Inflammatory macrophage (primary cell): ENCODE measurements around the gene CGREF1.
"Not testable (repeated sequence)": the region's sequence is repeated elsewhere in the genome, so short reads cannot be mapped to it uniquely, and the experiment has no call there.

Experiments used
- DNase-seq, 2 donors: peaks; one replicate each; pipeline ENCODE4 v3.0.0-alpha.2; 2020 to 2022

Gene CGREF1

DNA sequence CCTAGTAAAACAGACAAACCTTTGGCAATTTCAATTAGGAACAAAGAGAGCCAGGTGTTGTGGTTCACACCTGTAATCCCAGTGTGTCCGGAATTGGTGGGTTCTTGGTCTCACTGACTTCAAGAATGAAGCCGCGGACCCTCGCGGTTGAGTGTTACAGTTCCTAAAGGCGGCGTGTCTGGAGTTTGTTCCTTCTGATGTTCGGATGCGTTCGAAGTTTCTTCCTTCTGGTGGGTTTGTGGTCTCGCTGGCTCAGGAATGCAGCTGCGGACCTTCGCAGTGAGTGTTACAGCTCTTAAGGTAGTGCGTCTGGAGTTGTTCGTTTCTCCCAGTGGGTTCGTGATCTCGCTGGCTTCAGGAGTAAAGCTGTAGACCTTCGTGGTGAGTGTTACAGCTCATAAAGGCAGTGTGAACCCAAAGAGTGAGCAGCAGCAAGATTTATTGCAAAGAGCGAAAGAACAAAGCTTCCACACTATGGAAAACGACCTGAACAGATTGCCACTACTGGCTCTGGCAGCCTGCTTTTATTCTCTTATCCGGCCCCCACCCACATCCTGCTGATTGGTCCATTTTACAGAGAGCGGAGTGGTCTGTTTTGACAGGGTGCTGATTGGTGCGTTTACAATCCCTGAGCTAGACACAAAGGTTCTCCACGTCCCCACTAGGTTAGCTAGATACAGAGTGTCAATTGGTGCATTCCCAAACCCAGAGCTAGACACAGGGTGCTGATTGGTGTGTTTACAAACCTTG, 8.2 kb downstream of the CGREF1 start:
- DNase-seq: not testable (repeated sequence)

DNA sequence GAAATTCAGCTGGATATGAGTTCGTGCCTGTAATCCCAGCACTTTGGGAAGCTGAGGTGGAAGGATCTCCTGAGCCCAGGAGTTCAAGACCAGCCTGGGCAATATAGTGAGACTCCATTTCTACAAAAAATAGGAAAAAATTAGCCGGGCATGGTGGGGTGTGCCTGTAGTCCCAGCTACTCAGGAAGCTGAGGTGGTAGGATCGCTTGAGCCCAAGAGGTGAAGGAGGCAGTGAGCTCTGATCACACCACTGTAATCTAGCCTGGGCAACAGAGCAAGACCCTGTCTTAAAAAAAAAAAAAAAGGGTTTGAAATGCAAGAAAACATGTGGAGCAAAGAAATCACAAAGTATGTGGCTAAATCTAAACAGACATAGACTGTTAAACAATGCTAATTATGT, 9.8 kb downstream of the CGREF1 start:
- no peak for DNase-seq

DNA sequence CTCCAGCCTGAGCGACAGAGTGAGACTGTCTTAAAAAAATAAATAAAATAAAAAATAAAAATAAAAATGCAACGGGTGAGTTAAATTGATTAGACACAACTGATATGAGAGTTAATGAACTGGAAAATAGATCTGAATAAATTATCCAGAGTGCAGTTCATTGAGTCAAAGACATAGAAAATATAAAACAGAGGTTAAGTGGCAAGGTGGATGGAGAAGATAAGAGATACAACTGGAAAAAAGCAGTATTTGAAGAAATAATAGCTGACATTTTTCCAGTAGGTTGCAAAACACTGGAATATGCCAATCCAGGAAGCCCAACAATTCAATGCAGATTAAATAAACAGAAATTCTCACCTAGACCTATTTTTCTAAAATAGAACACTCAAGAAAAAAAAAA, 10.7 kb downstream of the CGREF1 start:
- DNase-seq: no peak

DNA sequence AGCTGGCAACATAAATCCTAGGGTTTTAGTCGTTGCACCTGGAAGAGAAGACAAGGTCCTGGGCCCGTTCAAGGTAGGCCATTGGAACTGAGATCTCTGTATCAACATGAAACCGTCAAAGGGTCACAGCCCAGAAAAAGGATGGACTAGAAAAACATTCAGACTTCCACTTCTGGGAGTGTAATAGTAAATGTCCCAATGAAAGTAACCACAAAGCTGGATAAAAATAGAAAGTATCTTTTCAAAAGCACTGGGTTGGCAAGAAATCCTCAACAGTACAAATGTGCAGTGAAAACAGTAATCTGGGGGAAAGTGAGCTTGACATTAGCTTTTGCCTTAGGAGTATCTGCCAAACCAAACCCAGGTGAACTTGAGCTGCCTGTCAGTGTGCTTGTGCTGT, 12.9 kb downstream of the CGREF1 start:
- DNase-seq: peak in 1 of 2 donors; percentile 18

DNA sequence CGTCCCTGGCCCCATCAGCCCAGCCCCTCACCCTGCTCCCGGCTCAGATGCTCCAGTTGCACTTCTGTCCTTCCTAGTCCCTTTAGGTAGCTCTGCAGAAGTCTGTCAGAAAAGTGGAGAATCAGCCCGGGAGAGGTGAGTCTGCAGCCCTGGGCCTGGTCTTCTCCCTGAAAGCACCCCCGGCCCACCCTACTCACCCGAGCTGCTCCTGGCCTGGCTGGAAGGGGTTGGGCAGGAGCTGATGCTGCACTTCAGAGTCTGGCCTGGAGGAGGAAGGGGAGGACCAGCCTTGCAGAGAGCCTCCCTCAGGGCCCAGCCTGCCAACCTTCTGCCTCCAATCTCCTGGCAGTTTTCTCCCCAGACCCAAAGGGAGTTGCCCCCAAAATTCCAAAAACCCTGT, 16.6 kb downstream of the CGREF1 start:
- DNase-seq: no peak

DNA sequence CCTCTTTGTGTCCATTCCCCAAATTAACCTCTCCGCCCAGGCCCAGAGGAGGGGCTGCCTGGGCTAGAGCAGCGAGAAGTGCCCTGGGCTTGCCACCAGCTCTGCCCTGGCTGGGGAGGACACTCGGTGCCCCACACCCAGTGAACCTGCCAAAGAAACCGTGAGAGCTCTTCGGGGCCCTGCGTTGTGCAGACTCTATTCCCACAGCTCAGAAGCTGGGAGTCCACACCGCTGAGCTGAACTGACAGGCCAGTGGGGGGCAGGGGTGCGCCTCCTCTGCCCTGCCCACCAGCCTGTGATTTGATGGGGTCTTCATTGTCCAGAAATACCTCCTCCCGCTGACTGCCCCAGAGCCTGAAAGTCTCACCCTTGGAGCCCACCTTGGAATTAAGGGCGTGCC, 18.9 kb downstream of the CGREF1 start:
- DNase-seq: no peak

DNA sequence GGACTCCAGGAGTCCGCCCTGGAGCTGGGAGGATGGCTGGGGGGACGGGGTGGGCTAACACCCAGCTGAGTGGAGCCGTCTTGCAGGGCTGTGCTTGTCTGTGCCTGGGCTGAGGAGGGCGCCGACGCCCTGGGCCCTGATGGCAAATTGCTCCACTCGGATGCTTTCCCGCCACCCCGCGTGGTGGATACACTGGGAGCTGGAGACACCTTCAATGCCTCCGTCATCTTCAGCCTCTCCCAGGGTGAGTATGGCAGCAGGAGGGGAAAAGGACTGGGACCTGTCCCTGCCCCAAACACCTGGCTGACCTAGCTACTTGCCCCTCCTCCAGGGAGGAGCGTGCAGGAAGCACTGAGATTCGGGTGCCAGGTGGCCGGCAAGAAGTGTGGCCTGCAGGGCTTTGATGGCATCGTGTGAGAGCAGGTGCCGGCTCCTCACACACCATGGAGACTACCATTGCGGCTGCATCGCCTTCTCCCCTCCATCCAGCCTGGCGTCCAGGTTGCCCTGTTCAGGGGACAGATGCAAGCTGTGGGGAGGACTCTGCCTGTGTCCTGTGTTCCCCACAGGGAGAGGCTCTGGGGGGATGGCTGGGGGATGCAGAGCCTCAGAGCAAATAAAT, 19.5 kb downstream of the CGREF1 start:
- no peak for DNase-seq

DNA sequence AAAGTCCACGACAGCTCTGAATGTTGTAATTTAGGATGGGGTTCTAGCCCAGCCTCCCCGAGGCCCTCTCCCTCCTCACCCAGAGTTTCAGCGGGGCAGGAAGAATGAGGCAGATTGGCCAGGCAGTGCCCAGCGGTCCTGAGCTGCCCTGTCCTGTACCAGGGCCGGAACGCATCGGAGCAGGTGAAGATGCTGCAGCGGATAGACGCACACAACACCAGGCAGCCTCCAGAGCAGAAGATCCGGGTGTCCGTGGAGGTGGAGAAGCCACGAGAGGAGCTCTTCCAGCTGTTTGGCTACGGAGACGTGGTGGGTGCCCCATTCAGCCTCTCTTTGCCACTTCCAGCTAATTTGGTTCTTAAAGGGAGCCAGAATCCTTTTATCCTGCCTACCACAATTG, 21.6 kb downstream of the CGREF1 start:
- no peak for DNase-seq

DNA sequence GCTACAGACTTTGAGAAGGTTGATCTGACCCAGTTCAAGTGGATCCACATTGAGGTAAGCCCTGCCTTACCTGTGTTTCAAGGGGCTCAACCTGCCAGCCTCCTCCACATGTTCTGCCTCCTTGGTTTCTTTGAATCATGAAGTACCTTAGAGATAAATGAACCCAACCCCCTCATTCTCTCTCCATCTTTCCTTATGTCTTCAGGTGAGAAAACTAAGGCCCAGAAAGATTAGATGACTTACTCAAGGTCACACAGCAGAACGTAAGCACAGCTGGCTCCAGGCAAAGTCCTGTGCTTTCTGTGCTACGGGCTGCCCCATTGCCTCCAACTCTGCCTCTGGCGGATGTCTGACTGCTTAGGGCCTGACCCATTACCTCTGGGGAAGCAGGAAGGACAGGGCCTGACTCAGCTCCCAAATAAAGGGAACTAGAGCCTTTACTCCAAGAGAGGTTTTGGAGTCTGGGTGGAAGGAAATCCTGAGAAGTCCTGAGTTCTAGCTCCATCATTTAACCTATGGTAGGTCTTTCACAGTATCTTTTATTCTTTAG, 22.1 kb downstream of the CGREF1 start:
- DNase-seq: peak; percentile 65 to 79

DNA sequence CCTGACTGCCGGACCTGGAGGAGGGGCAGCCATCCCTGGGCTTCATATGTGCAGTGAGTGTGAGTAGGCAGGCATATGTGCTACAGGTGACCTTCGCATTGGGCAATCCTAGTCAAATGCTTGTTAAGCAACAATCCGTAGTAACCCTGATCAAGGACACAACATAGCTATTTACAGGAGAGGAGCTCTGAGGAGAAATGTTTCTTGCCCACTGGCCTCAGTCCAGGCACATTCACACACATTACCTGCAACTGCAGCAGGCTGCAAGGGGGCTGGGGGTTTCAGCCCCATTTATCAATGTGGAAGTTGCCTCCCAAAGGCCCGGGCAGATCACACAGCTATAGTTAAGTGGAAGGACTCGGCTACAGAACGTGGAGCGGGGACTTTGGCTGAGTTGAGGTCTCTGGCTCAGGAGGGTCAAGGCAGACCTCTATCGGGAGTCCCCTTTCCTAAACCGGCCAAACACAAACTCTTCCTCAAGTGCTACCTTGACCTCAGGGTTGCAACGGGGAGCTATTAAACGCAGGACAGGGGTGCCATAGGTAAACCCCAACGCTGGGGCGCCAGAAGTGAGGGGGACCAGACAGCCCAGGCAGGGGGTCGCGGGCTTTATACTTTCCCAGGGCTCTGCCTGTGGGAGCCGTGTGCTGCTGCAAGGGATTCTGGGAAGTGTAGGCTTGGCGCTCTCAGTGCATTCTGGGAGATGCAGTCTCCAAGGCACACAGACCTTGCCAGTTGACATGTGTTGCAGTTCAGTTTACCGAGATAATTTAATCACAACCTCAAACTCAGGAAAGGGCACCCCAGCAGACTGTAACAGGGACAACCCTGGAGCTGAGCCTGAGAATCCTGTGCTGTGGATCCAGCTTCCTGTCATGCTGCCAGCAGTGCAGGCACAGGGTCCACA, 22.9 kb downstream of the CGREF1 start:
- DNase-seq: peak; percentile 54 to 64

DNA sequence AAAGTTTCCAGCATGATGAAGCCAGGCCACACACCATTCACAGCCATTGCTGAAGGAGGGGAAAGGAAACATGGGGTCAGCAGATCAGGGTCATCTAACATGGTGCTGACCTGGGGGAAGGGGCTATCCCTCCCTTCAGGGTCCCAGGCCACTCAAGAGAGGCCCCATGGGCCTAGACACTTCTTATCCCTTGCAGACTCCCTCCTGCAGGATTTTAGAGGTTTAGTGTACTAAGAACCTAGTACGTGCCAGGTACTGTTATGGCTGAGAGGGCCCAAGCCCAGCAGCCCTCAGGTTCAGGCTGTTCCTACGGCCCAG, 23.5 kb downstream of the CGREF1 start:
- DNase-seq: no peak

DNA sequence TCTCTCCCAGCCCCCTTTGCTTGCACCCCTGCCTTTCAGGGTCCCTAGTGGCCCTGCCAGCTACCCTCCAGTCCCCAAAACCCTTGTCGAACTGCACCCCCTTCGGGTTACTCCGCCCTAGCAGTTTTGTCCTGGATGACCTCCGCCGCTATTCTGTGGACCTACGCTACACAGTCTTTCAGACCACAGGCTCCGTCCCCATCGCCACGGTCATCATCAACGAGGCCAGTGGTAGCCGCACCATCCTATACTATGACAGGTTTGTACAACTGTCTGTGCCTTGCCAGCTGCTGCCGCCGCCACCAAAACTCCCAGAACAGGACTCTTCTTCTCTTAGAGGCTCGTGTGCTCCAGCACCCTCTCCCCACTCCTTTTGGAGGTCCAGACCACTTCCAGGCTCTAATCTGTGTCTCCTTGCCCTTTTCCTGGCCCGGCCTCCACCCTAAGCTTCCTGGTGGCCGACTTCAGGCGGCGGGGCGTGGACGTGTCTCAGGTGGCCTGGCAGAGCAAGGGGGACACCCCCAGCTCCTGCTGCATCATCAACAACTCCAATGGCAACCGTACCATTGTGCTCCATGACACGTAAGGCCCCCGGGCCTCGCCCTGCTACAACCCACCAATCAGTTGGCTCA, 24.5 kb downstream of the CGREF1 start:
- no peak for DNase-seq

DNA sequence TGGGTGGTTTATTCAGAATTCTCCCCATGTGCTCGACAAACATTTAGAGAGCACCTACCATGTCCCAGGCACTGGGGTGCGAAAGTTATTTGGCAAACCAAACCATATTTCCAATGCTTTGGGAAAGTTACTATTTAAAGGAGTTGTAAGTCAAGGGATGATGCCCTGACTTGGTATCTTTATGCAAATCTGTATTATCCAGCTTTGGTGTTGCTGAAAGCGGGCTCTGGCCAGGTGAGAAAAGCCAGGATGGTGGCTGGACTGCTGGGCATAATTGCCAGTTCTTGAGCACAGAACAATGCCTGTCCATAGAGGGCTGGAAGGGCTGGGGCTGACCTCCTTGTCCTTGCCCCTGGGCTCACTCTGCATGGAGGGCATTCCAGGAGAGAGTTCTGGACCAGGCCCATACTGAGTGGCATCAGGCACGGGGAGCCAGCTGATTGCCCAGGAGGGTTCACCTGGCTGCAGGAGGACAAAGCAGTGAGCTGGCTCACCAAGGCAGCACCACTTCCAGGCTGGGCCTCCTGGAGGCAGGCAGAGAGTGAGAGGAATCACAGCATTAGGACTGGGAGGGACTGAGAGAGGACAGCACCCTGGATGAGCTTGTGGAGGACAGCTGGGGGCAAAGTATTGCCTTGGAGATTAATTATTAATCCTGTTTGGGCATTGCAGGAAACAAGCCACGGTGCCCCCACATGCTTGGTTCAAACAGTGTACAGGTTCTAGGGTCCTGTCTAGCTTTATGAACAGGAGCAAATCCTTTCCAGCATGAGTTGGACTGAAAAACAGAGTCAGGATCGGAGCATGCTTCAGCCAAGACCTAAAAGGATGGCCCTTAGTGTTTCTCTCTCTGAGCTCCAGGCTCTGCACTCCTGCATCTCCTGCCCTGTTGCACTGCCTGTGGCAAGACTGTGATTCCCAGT, 25.2 kb downstream of the CGREF1 start:
- DNase-seq: no peak

DNA sequence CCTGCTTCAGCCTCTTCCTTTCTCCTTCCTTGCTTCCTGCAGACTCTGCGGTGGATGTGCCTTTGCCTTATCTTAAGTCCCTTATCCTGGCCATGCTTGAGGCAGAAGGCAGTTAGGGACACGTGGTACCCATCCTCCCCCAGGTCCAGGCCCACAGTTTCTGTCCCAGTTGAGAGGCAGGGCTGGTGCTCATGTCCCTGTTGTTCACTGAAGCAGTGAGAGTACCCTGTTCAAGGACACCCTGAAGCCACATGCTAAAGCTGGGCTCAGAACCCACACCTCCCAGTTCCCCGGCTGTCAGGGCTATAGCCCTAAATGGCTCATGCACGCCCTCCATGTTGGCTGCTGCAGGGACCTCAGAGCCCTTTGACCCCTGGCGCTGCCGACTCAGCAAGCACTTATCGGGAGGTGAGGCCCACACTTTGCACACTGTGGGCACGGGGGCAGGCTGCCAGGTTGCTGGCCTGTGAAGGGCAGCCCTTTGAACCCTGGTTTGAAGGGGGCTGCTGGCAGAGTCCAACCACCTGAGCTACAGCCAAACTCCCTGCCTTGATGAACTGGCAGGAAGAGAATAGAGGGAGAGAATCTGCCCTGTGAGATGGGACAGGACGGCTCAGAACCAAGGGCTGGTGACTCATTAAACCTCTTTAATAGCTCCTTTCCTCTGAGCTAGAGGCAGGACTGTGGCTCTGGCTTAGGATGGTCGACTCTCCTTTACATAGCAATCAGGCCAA, 26.1 kb downstream of the CGREF1 start:
- DNase-seq: no peak

DNA sequence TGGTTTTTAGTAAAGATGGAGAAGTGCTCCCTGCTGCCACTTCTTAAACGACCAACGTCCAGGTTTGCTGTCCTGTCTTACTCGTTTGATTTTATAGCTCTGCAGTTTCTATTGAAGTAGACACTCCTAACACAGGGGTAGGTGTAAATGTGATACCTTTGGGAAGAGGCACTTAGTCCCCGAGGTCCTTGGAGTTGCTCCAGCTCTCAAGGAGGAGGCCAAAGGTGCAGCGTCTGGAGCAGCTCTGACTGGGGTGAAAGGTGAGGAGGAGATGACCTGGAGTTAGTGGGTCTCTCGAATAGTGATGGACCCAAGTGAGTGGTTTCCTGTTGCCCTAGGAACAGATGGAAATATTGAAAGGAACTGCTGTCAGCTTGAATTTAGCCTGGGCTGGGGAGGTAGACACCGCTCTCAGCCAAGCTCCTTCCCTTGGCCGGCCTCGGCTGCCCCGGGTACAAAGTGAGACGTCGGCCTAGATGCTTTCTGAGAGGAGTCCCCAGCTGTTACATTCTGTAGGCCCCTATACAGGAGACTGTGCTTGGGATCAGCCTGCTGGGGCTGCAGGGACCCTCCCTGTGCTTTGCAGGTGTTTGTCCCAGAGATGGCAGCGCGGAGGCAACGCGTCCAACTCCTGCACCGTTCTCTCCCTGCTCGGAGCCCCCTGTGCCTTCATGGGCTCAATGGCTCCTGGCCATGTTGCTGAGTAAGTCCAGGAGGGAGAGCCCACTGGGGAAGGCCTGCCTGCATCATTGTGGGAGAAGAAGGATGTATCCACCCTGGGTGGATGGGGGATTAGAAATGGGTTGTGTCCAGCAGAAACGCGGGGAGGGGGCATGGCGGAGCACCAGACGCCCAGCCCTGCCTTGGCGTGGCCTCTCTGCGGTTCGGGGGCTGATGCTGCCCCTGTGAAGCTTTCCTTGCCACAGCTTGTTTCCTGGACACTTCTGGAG, 26.9 kb downstream of the CGREF1 start:
- DNase-seq: no peak

DNA sequence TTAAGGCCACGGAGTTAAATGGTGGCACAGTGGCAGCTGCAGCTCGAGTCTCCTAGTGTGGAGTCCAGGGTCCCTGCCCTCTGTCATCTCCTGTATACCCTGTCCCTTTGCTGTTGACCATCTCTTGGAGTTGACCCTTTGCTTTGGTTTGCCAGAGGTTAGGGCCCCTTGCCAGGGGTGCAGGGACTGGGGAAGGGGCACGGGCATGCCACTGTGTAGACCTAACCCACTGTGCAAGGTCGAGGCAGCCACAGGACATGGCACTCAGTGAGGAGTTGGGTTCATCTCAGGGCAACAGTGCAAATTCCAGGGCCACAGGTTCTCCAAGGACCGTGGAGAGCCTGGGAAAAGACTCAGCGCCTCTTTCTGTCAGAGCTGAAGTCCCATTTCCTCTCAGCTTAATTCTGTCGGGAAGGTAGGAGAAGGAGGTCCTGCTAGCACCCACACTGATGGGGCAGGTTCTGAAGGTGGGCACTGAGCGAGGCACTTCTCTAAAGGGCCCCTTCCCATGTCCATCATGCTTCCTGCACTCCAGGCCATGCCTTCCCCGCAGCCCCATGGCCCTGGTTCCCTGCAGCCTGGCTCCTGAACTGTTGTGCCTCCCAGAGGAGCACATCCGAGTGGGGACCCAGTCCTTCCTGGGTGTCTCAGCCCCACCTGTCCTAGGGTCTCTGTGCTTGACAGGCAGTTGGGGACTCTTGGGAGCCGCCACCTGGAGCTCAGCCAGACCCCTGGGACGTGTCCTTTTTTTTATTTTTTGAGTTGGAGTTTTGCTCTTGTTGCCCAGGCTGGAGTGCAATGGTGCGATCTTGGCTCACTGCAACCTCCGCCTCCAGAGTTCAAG, 29.6 kb downstream of the CGREF1 start:
- DNase-seq: no peak

DNA sequence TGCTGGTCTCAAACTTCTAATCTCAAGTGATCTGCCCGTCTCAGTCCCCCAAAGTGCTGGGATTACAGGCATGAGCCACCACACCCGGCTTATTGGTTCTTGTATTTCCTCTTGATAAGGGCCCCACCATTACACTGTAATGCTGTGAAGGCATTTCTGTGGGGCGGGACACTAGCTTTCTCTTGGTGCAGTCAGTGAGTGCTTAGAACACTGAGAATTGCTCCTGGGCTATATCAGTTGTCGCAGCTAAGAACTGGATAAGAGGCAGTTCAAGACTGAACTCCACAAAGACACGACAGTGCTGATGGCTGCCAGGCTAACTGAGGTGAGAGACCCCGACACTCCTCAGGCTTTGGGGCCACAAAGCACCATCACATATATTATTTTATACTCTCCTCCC, 30.3 kb downstream of the CGREF1 start:
- DNase-seq: no peak

DNA sequence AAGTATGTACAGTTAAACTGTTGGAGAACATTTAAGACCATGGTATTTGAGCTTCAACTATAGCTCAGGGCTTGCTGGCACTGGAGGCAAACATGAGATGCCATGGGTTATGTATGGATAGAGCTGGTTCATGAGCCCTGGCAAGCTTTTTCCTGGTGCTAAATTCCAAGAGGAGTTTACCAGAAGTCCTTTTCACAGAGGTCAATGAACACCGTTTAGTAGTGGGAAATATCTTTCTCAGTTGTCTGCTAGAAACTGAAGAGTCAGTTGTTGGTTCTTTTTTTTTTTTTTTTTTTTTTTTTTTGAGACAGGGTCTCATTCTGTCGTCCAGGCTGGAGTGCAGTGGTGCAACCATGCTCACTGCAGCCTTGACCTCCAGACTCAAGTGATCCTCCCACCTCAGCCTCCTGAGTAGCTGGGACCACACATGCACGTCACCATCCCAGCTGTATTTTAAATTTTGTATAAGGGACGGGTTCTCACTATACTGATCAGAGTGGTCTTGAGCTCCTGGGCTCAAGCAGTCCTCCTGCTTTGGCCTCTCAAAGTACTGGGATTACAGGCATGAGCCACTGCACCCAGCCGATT, 31.0 kb downstream of the CGREF1 start:
- no peak for DNase-seq
